ENCODE results near the gene TEX36. TPM values are rescaled to one million over a fixed set of nuclear protein-coding genes. Genes with fewer than 3 reads are reported as not detected.

Gene TEX36
- total and polyA plus RNA-seq, 2 donors (not counting 1 experiment from before 2014, with no cell fraction given), result not detected

- TF ChIP-seq, protein P1, sequence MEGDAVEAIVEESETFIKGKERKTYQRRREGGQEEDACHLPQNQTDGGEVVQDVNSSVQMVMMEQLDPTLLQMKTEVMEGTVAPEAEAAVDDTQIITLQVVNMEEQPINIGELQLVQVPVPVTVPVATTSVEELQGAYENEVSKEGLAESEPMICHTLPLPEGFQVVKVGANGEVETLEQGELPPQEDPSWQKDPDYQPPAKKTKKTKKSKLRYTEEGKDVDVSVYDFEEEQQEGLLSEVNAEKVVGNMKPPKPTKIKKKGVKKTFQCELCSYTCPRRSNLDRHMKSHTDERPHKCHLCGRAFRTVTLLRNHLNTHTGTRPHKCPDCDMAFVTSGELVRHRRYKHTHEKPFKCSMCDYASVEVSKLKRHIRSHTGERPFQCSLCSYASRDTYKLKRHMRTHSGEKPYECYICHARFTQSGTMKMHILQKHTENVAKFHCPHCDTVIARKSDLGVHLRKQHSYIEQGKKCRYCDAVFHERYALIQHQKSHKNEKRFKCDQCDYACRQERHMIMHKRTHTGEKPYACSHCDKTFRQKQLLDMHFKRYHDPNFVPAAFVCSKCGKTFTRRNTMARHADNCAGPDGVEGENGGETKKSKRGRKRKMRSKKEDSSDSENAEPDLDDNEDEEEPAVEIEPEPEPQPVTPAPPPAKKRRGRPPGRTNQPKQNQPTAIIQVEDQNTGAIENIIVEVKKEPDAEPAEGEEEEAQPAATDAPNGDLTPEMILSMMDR (conservative IDR thresholded peaks at IDR 0.05 in 1 of 2, IDR thresholded peaks at IDR 0.05 in 1 of 2; ENCODE audit: low read depth in 1 of 2, low read length in 2 of 2), result no peak
- TF ChIP-seq EZH2 (IDR thresholded peaks at IDR 0.05; ENCODE audit: low read length, missing control alignments), result no peak
- DNase-seq (ENCODE audit: low read depth in 2 of 2), result no peak
Measured at GRCh38 chr10:125646311-125646710, 36.7 kb downstream of the TEX36 start.

DNA sequence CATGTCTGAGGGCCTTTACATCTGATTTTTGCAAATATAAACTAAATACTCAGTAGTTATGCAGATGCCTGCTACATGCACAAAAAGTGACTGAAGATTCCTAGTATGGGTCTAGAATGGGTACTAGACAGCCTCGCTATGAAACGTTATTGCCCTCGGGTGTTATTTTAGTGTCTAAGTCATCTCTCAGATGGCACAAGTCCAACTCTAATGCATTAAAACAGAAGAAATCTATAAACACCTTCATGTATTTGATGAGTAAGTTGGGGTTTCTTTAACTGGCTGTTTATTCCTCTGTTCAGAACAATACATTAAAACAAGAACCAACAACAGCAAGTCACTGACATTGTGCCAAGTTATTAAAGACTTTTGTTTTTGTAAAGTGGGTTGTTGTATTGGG, 41.6 kb downstream of the TEX36 start:
- no peak overlapping the region for H2AFZ ChIP-seq (ENCODE audit: low read length)
- no peaks in the 10 kb centered on the region for H3K79me2 ChIP-seq (ENCODE audit: control insufficient read depth, insufficient read depth, low read length)
- H3K27me3 ChIP-seq (ENCODE audit: control insufficient read depth, insufficient read depth, low read length), result no peaks in the 10 kb centered on the region
- no peak for DNase-seq (ENCODE audit: low read depth in 2 of 2)
- no peaks in the 10 kb centered on the region for H3K9me3 ChIP-seq (ENCODE audit: control insufficient read depth, insufficient read depth, low read depth, low read length)
- no peak overlapping the region for H3K4me3 ChIP-seq (replicated peaks in 1 of 4; ENCODE audit: control extremely low read depth in 1 of 4, insufficient read depth in 1 of 4, low read depth in 3 of 4, low read length in 4 of 4)
- H3K27ac ChIP-seq (ENCODE audit: insufficient read depth, low read length), result no peak overlapping the region
- no peak overlapping the region for H3K4me2 ChIP-seq (ENCODE audit: extremely low read depth, insufficient read depth, low read length)
- no peaks in the 10 kb centered on the region for H4K20me1 ChIP-seq (ENCODE audit: control insufficient read depth, extremely low read depth, insufficient read depth, low read length)
- H3K4me1 ChIP-seq (ENCODE audit: control insufficient read depth, extremely low read depth, insufficient read depth, low read length), result no peaks in the 10 kb centered on the region
- H3K36me3 ChIP-seq (ENCODE audit: control insufficient read depth, insufficient read depth, low read length), result no peaks in the 10 kb centered on the region
- TF ChIP-seq, protein P1 (conservative IDR thresholded peaks at IDR 0.05 in 1 of 2, IDR thresholded peaks at IDR 0.05 in 1 of 2; ENCODE audit: low read depth in 1 of 2, low read length in 2 of 2), result no peak
- TF ChIP-seq EZH2 (IDR thresholded peaks at IDR 0.05; ENCODE audit: low read length, missing control alignments), result no peak
- no peak overlapping the region for H3K9ac ChIP-seq (ENCODE audit: insufficient read depth, low read length)

More at GRCh38 chr10:125646311-125646710, 36.7 kb downstream of the TEX36 start:
- Histone ChIP-seq H3K27ac (ENCODE audit: insufficient read depth, low read length) (no peak overlapping the region), H3K4me1 (ENCODE audit: control insufficient read depth, extremely low read depth, insufficient read depth, low read length) (no peaks in the 10 kb centered on the region), H3K9me3 (ENCODE audit: control insufficient read depth, insufficient read depth, low read depth, low read length) (no peaks in the 10 kb centered on the region), H3K36me3 (ENCODE audit: control insufficient read depth, insufficient read depth, low read length) (no peaks in the 10 kb centered on the region), H2AFZ (ENCODE audit: low read length) (no peak overlapping the region), H3K9ac (ENCODE audit: insufficient read depth, low read length) (no peak overlapping the region), H3K4me3 (replicated peaks in 1 of 4; ENCODE audit: control extremely low read depth in 1 of 4, insufficient read depth in 1 of 4, low read depth in 3 of 4, low read length in 4 of 4) (no peak overlapping the region), H4K20me1 (ENCODE audit: control insufficient read depth, extremely low read depth, insufficient read depth, low read length) (no peaks in the 10 kb centered on the region), H3K27me3 (ENCODE audit: control insufficient read depth, insufficient read depth, low read length) (no peaks in the 10 kb centered on the region), H3K4me2 (ENCODE audit: extremely low read depth, insufficient read depth, low read length) (no peak overlapping the region), H3K79me2 (ENCODE audit: control insufficient read depth, insufficient read depth, low read length) (no peaks in the 10 kb centered on the region)

DNA sequence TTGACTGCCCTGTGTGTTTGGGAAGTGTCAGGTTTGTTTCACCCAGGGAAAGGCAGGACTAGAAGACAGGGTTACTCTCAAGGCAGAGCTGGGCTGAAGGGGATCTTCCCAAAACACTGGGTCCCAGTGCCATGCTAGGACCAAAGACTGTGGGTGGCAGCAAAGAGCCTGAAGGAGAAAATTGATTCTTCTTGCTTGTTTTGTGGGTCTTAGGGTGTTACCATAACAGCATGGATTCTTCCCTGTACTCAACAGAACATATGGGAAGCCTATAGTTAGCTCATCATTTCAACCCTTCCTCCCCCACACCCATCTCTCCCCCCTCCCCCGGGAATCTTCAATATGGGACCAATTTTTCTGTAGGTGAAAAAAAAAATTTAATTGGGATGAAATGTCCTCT, 42.3 kb downstream of the TEX36 start:
- Histone ChIP-seq H4K20me1 (ENCODE audit: control insufficient read depth, extremely low read depth, insufficient read depth, low read length) (no peaks in the 10 kb centered on the region), H3K4me2 (ENCODE audit: extremely low read depth, insufficient read depth, low read length) (no peak overlapping the region), H2AFZ (ENCODE audit: low read length) (no peak overlapping the region), H3K27me3 (ENCODE audit: control insufficient read depth, insufficient read depth, low read length) (no peaks in the 10 kb centered on the region), H3K36me3 (ENCODE audit: control insufficient read depth, insufficient read depth, low read length) (no peaks in the 10 kb centered on the region), H3K79me2 (ENCODE audit: control insufficient read depth, insufficient read depth, low read length) (no peaks in the 10 kb centered on the region), H3K4me3 (replicated peaks in 1 of 4; ENCODE audit: control extremely low read depth in 1 of 4, insufficient read depth in 1 of 4, low read depth in 3 of 4, low read length in 4 of 4) (no peak overlapping the region), H3K4me1 (ENCODE audit: control insufficient read depth, extremely low read depth, insufficient read depth, low read length) (no peaks in the 10 kb centered on the region), H3K9me3 (ENCODE audit: control insufficient read depth, insufficient read depth, low read depth, low read length) (no peaks in the 10 kb centered on the region), H3K27ac (ENCODE audit: insufficient read depth, low read length) (no peak overlapping the region), H3K9ac (ENCODE audit: insufficient read depth, low read length) (no peak overlapping the region)
- DNase-seq (ENCODE audit: low read depth in 2 of 2), result no peak
- no peak for TF ChIP-seq EZH2 (IDR thresholded peaks at IDR 0.05; ENCODE audit: low read length, missing control alignments)
- TF ChIP-seq, protein P1 (conservative IDR thresholded peaks at IDR 0.05 in 1 of 2, IDR thresholded peaks at IDR 0.05 in 1 of 2; ENCODE audit: low read depth in 1 of 2, low read length in 2 of 2), result no peak
